ENCODE results near the gene OR9A4.
"Not testable (repeated sequence)": the region's sequence is repeated elsewhere in the genome, so short reads cannot be mapped to it uniquely, and the experiment has no call there.

The OR9A4 gene, protein sequence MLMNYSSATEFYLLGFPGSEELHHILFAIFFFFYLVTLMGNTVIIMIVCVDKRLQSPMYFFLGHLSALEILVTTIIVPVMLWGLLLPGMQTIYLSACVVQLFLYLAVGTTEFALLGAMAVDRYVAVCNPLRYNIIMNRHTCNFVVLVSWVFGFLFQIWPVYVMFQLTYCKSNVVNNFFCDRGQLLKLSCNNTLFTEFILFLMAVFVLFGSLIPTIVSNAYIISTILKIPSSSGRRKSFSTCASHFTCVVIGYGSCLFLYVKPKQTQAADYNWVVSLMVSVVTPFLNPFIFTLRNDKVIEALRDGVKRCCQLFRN

DNA sequence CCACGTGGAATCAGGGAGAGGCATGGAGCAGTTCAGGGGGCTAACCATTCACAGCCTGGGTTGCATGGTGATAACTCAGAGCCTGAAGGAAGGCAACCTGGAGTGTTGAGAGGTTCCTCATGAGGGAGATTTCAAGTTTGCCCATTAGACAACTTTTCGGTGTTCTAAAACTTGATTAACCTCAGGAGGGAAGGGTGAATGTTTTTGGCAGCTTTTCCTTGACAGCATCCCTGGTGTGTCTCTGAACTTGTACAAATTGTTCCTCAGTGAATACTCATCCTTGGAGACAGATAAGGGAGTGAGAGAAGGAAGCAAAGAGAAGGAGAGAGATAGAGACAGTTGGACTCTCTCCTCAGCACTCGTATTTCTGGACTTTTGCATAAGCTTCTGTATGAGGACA is at the start of gene OR9A4:
OR9A4 (plus strand) TSS at position 301 of the 400 bp plus-strand sequence. CDS start 2,477 bp downstream, outside the sequence.
- DNase-seq, result no peak

DNA sequence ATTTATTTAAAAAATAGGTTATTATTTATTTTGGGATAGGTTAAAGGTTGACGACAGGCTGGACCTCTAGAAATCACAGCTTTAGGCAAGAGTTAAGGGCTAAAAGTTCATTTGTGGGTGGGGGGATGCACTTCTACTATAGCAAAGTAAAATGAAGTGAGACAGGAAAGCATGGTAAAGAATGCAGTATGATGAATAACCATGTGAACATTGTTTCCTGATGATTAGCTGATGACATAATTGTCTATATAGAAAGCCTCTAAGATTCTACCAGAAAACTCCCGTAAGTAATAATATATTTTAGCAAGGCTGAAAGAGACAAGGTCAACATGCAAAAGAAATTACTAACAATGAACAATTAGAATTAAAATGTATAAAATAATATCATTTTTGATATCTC is 49.2 kb upstream of the OR9A4 start:
- DNase-seq, result no peak

- no peak for DNase-seq
These were observed 43.3 kb upstream of the OR9A4 start for GRCh38 chr7:141872931-141873330.

GRCh38 chr7:141874787-141875186 is 41.4 kb upstream of the OR9A4 start:
- DNase-seq, result no peak

DNA sequence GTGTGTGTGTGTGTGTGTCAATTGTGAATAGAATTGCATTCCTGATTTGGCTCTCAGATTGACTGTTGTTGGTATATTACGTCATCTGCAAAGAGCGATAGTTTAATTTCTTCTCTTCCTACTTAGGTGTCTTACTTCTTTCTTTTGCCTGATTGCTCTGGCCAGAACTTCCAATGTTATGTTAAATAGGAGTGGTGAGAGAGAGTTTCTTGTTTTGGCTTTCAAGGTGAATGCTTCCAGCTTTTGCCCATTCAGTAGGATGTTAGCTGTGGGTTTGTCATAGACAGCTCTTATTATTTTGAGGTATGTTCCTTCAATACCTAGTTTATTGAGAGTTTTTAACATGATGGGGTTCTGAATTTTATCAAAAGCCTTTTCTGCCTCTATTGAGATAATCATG is 40.7 kb upstream of the OR9A4 start:
- DNase-seq, result no peak

GRCh38 chr7:141876371-141876770 is 39.8 kb upstream of the OR9A4 start:
- no peak for DNase-seq

DNA sequence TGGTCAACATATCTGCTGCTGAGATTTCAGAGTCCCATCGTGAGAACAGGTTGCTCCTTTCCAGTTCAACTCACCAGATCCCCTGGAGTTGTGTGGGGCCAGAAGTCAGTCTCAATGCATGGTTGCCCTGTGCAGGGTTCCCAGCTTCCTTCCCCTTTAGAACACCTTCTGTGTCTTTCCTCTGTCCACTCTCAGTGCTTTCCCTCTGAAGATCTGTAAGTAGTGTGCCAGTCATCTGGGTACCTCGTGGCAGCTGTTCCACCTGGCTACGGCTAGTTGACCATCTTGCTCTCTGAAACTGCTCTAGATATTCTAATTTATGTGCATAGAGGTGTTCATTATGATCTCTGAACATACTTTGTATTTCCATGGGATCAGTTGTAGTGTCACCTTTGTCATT is 38.8 kb upstream of the OR9A4 start:
- no peak for DNase-seq

- DNase-seq, result no peak
These were observed 35.2 kb upstream of the OR9A4 start for GRCh38 chr7:141880960-141881359.

DNA sequence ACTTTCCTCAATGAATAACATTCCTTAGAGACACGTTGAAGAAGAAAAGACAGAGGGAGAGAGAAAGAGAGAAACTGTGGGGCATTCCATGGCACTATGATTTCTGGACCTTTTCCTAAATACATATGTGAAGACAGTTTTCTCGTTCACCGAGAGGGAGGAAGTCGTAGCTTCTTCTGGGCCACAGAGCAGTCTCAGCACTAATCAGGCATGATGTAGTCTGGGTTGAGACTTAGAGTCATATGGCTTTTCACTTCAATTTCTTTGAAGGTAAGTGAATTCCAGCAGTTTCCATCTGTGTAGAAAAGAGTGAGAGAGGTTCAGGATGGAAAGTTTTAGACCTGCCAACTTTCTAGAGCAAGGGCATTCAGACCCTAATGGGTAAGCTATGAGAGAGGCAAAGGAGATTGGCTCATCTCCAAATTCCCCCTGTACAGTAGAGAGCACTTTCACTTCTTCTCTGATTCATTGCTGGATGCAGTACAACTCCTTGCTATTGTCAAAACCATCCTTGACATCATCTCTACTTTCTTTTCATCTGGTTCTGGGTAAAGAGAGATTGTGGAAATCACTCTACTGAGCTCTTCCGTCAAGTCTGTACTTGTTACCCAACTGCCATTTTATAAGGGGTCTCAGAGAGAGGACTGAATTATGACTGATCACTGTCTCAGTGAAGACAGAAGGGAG is 31.5 kb upstream of the OR9A4 start:
- DNase-seq, result no peak

GRCh38 chr7:141889321-141889720 is 26.9 kb upstream of the OR9A4 start:
- DNase-seq, result no peak

DNA sequence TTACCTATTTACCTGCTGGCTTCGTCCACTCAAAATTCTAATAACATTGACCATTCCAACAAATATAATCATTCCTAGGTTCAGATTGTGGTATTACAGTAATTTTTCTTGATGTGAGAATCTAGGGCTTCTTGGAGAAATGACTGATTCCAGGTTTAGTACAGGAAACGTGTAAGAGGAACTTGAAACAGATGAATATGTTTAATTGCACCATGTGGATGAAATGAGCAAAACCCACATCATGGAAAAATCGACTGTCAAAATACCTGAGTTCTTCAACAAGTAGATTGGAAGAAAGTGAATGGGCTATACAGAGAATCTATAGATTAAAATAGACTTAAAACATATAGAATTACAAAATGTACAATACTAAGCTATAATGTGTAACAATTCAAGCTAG is 24.9 kb upstream of the OR9A4 start:
- DNase-seq, result no peak

DNA sequence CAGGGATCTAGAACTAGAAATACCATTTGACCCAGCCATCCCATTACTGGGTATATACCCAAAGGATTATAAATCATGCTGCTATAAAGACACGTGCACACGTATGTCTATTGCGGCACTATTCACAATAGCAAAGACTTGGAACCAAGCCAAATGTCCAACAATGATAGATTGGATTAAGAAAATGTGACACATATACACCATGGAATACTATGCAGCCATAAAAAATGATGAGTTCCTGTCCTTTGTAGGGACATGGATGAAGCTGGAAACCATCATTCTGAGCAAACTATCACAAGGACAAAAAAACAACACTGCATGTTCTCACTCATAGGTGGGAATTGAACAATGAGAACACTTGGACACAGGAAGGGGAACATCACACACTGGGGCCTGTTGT is 16.8 kb upstream of the OR9A4 start:
- not testable (repeated sequence) for DNase-seq

- DNase-seq, result no peak
These were observed 9.9 kb upstream of the OR9A4 start for GRCh38 chr7:141906285-141906684.

DNA sequence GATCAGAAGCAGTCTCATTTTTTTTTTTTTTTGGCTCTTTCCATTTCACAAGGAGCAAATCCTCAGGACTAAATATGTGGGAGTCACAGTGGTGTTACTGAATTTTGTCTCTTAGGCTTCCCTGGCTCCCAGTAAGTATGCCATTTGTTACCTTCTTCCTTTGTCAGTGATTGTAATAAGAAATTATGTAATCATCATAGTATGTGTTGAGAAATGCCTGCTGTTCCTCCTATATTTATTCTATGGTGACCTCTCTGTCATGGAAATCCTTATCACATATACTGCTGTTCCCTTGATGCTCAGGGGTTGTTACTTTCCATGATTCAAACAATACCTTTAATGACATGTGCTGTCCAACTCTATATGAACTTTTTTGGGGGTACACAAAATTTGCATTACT is 4.8 kb upstream of the OR9A4 start:
- no peak for DNase-seq

DNA sequence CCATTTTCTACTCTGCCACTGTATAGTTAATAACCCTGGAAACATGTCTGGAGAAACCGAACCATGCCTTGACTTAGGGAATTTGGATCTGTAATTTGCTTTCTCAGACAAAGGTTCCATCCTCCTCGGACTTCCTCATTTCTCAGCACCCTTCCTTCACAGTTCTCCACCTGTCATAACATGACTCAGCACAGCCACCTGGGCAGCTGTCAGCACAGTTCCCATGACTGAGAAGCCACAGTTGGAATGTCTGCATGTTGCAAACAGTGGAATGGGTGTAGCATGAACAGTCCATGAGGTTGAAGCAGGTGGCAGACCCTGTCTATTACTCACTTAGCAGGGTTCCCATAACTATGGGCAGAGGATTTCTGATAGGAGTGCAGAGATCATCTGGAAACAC is 634 bp upstream of the OR9A4 start:
- DNase-seq, result no peak

- DNase-seq, result no peak
These were observed 4.1 kb downstream of the OR9A4 start for GRCh38 chr7:141920281-141920680.

- DNase-seq, result no peak
These were observed 12.1 kb downstream of the OR9A4 start for GRCh38 chr7:141928146-141928844.

GRCh38 chr7:141928845-141929195 is 12.6 kb downstream of the OR9A4 start:
- no peak for DNase-seq

GRCh38 chr7:141930211-141930610 is 14.0 kb downstream of the OR9A4 start:
- no peak for DNase-seq

DNA sequence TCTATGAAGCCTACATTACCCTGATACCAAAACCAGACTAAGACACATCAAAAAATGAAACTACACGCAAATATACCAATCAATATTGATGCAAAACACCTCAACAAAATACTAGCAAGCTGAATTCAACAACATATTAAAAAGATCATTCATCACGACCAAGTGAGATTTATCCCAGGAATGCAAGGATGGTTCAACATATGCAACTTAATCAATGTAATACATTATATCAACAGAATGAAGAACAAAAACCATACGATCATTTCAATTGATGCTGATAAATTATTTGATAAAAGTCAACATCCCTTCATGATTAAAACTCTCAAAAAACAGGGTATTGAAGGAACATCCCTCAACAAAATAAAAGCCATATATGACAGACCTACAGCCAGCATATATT is 24.9 kb downstream of the OR9A4 start:
- DNase-seq, result no peak

DNA sequence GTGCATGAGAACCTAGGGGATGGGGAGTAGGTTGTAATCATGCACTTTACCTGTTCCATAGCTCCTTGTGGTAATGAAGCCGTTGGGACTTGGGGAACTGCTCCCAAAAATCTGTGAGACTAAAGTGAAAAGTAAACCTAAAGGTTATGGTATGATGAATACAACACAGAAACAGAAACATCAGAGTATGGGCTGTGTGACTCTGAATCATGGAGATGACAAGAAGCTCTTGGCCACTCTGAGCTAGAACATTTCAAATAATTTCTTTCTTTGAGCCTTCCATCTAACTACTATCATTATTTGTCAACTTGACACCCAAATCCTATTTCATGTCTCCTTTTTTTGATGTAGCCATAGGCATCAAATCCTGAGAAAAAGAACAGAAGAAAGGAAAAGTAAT is 27.6 kb downstream of the OR9A4 start:
- no peak for DNase-seq

GRCh38 chr7:141944811-141945210 is 28.6 kb downstream of the OR9A4 start:
- no peak for DNase-seq

- DNase-seq, result no peak
These were observed 29.2 kb downstream of the OR9A4 start for GRCh38 chr7:141945356-141945755.

DNA sequence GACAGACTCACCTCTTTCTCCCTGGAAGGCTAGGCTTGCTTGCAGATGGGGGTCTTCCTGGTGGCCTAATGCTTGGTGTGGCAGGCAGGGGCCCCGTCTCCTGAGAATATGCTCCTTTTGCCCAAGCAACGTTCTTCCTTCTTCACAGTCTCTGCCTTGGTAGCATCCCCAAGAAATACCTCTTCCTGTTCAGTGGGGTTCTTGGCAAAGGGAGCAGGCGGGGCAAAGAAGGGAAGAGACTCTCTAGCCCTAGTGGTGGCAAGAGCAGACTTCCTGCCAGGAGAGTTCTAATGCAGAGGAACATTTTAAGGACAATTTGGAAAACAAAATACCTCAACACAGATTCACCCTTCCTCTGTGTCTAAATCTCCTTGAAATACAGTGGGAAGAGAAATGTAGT is 30.6 kb downstream of the OR9A4 start, which contains the start of gene CLEC5A:
CLEC5A (minus strand) TSS at position 179 of the 400 bp plus-strand sequence. CDS start 682 bp downstream, outside the sequence.
- DNase-seq, result no peak

All from C1 segment of cervical spinal cord (tissue), 14 donors.